GM23338 (cell line): Measurements from ENCODE around the gene DNAH8. TPM values are rescaled to one million over a fixed set of nuclear protein-coding genes. Genes with fewer than 3 reads are reported as not detected.

Experiments
- ATAC-seq: fragments of 200-7000 bp; cut with Tn5 transposase; 3 replicates; pipeline ENCODE4 v1.9.1; 2020
- DNase-seq: peaks from one replicate; pipeline ENCODE4 v3.0.0-alpha.2; 2015; ENCODE audit warnings: low spot score
- H2AFZ ChIP-seq: fragments of 200-600 bp; sonication (generic); 2 replicates; pipeline ENCODE4 v1.8.0; 2016; ENCODE audit warnings: antibody characterized with exemption, mild to moderate bottlenecking, moderate library complexity
- H3F3A ChIP-seq: fragments of 200-600 bp; sonication (generic); replicated peaks from 2 replicates; pipeline ENCODE4 v1.8.0; 2017; ENCODE audit warnings: antibody characterized with exemption, mixed run types, low read depth
- H3K27ac ChIP-seq: fragments of 200-600 bp; sonication (generic); 2 replicates; pipeline ENCODE4 v1.6.1; 2016; ENCODE audit warnings: low read depth
- H3K27me3 ChIP-seq: fragments of 200-600 bp; sonication (generic); 2 replicates; pipeline ENCODE4 v1.8.0; 2016; ENCODE audit warnings: mild to moderate bottlenecking, mixed run types, moderate library complexity; ENCODE audit not compliant: insufficient read depth
- H3K36me3 ChIP-seq: fragments of 200-600 bp; sonication (generic); 2 replicates; pipeline ENCODE4 v1.8.0; 2016; ENCODE audit warnings: mild to moderate bottlenecking; ENCODE audit not compliant: insufficient read depth
- H3K4me1 ChIP-seq: fragments of 200-600 bp; sonication (generic); 2 replicates; pipeline ENCODE4 v1.8.0; 2016; ENCODE audit warnings: mild to moderate bottlenecking, moderate library complexity; ENCODE audit not compliant: insufficient read depth
- H3K4me2 ChIP-seq: fragments of 200-600 bp; sonication (generic); 2 replicates; pipeline ENCODE4 v1.7.1; 2017; ENCODE audit warnings: mixed run types
- H3K4me3 ChIP-seq: fragments of 200-600 bp; sonication (generic); 2 replicates; pipeline ENCODE4 v1.6.1; 2016; ENCODE audit warnings: mixed run types
- H3K79me2 ChIP-seq: fragments of 200-600 bp; sonication (generic); replicated peaks from 2 replicates; pipeline ENCODE4 v1.8.0; 2017; ENCODE audit warnings: mild to moderate bottlenecking; ENCODE audit not compliant: insufficient read depth
- H3K9me2 ChIP-seq: fragments of 200-600 bp; sonication (generic); 2 replicates; pipeline ENCODE4 v1.8.0; 2017; ENCODE audit not compliant: insufficient read depth
- H4K20me1 ChIP-seq: fragments of 200-600 bp; sonication (generic); replicated peaks from 2 replicates; pipeline ENCODE4 v1.8.0; 2017; ENCODE audit warnings: mild to moderate bottlenecking; ENCODE audit not compliant: insufficient read depth
- H3K27ac Mint-ChIP-seq: 2 replicates; pipeline ENCODE4 v1.8.0; 2020; ENCODE audit warnings: inconsistent platforms, mild to moderate bottlenecking, moderate library complexity, mixed read lengths
- H3K27me3 Mint-ChIP-seq: 3 replicates; pipeline ENCODE4 v1.8.0; 2022; ENCODE audit warnings: low read depth, mild to moderate bottlenecking, moderate library complexity, mixed read lengths, inconsistent platforms; ENCODE audit not compliant: insufficient read depth, poor library complexity
- H3K36me3 Mint-ChIP-seq: 3 replicates; pipeline ENCODE4 v1.8.0; 2021; ENCODE audit warnings: low read depth, mild to moderate bottlenecking, inconsistent platforms, moderate library complexity, mixed read lengths
- H3K4me1 Mint-ChIP-seq: 3 replicates; pipeline ENCODE4 v1.8.0; 2020; ENCODE audit warnings: mild to moderate bottlenecking, inconsistent platforms, mixed read lengths
- H3K4me3 Mint-ChIP-seq: 3 replicates; pipeline ENCODE4 v1.8.0; 2021; ENCODE audit warnings: moderate library complexity, mild to moderate bottlenecking, inconsistent platforms, mixed read lengths
- H3K9me3 Mint-ChIP-seq: 3 replicates; pipeline ENCODE4 v1.8.0; 2020; ENCODE audit warnings: moderate library complexity, mild to moderate bottlenecking, inconsistent platforms, mixed read lengths
- CREB1 ChIP-seq: fragments of 250-450 bp; sonication (Bioruptor Pico); IDR thresholded peaks from 2 replicates; pipeline ENCODE4 v1.5.0; 2020; ENCODE audit warnings: low read depth, mild to moderate bottlenecking, moderate library complexity
- EZH2 ChIP-seq: fragments of 200-600 bp; sonication (generic); IDR thresholded peaks from one replicate; pipeline ENCODE4 v1.8.0; 2017; ENCODE audit warnings: antibody characterized with exemption, mild to moderate bottlenecking, low read depth; ENCODE audit not compliant: unreplicated experiment
- EZH2phosphoT487 ChIP-seq: fragments of 200-600 bp; sonication (generic); IDR thresholded peaks from one replicate; pipeline ENCODE4 v1.8.1; 2018; ENCODE audit warnings: antibody characterized with exemption; ENCODE audit not compliant: unreplicated experiment
- JUNB ChIP-seq: IDR thresholded peaks from one replicate; pipeline ENCODE4 v1.6.1; 2016; ENCODE audit warnings: antibody characterized with exemption; ENCODE audit not compliant: unreplicated experiment
- NANOG ChIP-seq: IDR thresholded peaks from 2 replicates; pipeline ENCODE4 v1.6.1; 2016; ENCODE audit warnings: antibody characterized with exemption, borderline replicate concordance
- POLR2AphosphoS5 ChIP-seq: IDR thresholded peaks from 2 replicates; pipeline ENCODE4 v1.6.1; 2016; ENCODE audit warnings: antibody characterized with exemption, low read depth
- REST ChIP-seq: IDR thresholded peaks from one replicate; pipeline ENCODE4 v1.6.1; 2018; ENCODE audit warnings: antibody characterized with exemption; ENCODE audit not compliant: unreplicated experiment
- STAT1 ChIP-seq: IDR thresholded peaks from one replicate; pipeline ENCODE4 v1.6.1; 2016; ENCODE audit warnings: antibody characterized with exemption; ENCODE audit not compliant: unreplicated experiment
- ZNF114 ChIP-seq: fragments of 250-450 bp; sonication (Bioruptor Pico); IDR thresholded peaks from 2 replicates; pipeline ENCODE4 v1.5.0; 2020; ENCODE audit warnings: mild to moderate bottlenecking, moderate library complexity
- polyA plus RNA-seq: library from polyadenylated mRNA; unstranded; fragments of >200 nt; fragmentation: Nextera tagmentation; extraction: Ambion mirVana; gene quantifications from 2 replicates; pipeline ENCODE4 v1.2.1, GENCODE V29; 2016
- total RNA-seq: library from RNA; depleted of rRNA; stranded (reverse); fragments of >200 nt; shearing (Covaris generic); gene quantifications from 2 replicates; pipeline ENCODE4 v1.2.3, GENCODE V29; 2014
- TF ChIP-seq, protein P1 (sequence below): IDR thresholded peaks from 2 replicates; pipeline ENCODE4 v1.6.1; 2016; ENCODE audit warnings: antibody characterized with exemption
- TF ChIP-seq, protein P2 (sequence below): fragments of 250-450 bp; sonication (Bioruptor Pico); IDR thresholded peaks from 2 replicates; pipeline ENCODE4 v1.5.0; 2020; ENCODE audit warnings: mild to moderate bottlenecking, moderate library complexity
- TF ChIP-seq, protein P3 (sequence below), 2 experiments: fragments of 200-600 bp in 1 of 2; sonication (generic) in 1 of 2; conservative IDR thresholded peaks; 2 replicates each; pipeline versions ENCODE4 v1.5.1 to v1.6.1; 2016 to 2017; ENCODE audit warnings: antibody characterized with exemption in 2 of 2, low read depth in 2 of 2, mild to moderate bottlenecking in 2 of 2, moderate library complexity in 1 of 2

Gene DNAH8
- total and polyA plus RNA-seq, 2 experiments from 2014 or later = 0.02 TPM; not detected in 1

- peaks cover 8% of the 10 kb centered on the region; the same call in 2 of the 3 replicates for H3K4me1 Mint-ChIP-seq
- no peaks in the 10 kb centered on the region for H3K27me3 Mint-ChIP-seq
- H3K4me3 ChIP-seq = no peak overlapping the region
- H4K20me1 ChIP-seq = no peaks in the 10 kb centered on the region
- H3K27me3 ChIP-seq = no peaks in the 10 kb centered on the region
- 0 out of 2 replicates have a peak, but pooled peaks cover 5% of the 10 kb centered on the region for H3K9me2 ChIP-seq
- peaks cover 5% of the 10 kb centered on the region; the same call in 1 of the 3 replicates for H3K9me3 Mint-ChIP-seq
- no peak for ATAC-seq
- no peak overlapping the region for H3K27ac Mint-ChIP-seq
- no peaks in the 10 kb centered on the region for H3K36me3 Mint-ChIP-seq
- peaks cover 5% of the 10 kb centered on the region; the same call in 1 of the 2 replicates for H3K4me1 ChIP-seq
- no peaks in the 10 kb centered on the region; the same call in 1 of the 2 replicates for H3K36me3 ChIP-seq
- no peak overlapping the region for H3K4me2 ChIP-seq
- H3K27ac ChIP-seq = no peak overlapping the region
- no peak overlapping the region for H2AFZ ChIP-seq
- H3F3A ChIP-seq = no peaks in the 10 kb centered on the region
- no peak overlapping the region for H3K4me3 Mint-ChIP-seq
- no peaks in the 10 kb centered on the region for H3K79me2 ChIP-seq
- TF ChIP-seq REST (no peak), EZH2 (no peak), CREB1 (CRISPR knock-in tag) (no peak), NANOG (no peak), STAT1 (no peak), ZNF114 (CRISPR knock-in tag) (no peak), JUNB (no peak), EZH2phosphoT487 (no peak), POLR2AphosphoS5 (no peak)
- TF ChIP-seq, protein P1, sequence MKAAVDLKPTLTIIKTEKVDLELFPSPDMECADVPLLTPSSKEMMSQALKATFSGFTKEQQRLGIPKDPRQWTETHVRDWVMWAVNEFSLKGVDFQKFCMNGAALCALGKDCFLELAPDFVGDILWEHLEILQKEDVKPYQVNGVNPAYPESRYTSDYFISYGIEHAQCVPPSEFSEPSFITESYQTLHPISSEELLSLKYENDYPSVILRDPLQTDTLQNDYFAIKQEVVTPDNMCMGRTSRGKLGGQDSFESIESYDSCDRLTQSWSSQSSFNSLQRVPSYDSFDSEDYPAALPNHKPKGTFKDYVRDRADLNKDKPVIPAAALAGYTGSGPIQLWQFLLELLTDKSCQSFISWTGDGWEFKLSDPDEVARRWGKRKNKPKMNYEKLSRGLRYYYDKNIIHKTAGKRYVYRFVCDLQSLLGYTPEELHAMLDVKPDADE = no peak
- TF ChIP-seq, protein P2, sequence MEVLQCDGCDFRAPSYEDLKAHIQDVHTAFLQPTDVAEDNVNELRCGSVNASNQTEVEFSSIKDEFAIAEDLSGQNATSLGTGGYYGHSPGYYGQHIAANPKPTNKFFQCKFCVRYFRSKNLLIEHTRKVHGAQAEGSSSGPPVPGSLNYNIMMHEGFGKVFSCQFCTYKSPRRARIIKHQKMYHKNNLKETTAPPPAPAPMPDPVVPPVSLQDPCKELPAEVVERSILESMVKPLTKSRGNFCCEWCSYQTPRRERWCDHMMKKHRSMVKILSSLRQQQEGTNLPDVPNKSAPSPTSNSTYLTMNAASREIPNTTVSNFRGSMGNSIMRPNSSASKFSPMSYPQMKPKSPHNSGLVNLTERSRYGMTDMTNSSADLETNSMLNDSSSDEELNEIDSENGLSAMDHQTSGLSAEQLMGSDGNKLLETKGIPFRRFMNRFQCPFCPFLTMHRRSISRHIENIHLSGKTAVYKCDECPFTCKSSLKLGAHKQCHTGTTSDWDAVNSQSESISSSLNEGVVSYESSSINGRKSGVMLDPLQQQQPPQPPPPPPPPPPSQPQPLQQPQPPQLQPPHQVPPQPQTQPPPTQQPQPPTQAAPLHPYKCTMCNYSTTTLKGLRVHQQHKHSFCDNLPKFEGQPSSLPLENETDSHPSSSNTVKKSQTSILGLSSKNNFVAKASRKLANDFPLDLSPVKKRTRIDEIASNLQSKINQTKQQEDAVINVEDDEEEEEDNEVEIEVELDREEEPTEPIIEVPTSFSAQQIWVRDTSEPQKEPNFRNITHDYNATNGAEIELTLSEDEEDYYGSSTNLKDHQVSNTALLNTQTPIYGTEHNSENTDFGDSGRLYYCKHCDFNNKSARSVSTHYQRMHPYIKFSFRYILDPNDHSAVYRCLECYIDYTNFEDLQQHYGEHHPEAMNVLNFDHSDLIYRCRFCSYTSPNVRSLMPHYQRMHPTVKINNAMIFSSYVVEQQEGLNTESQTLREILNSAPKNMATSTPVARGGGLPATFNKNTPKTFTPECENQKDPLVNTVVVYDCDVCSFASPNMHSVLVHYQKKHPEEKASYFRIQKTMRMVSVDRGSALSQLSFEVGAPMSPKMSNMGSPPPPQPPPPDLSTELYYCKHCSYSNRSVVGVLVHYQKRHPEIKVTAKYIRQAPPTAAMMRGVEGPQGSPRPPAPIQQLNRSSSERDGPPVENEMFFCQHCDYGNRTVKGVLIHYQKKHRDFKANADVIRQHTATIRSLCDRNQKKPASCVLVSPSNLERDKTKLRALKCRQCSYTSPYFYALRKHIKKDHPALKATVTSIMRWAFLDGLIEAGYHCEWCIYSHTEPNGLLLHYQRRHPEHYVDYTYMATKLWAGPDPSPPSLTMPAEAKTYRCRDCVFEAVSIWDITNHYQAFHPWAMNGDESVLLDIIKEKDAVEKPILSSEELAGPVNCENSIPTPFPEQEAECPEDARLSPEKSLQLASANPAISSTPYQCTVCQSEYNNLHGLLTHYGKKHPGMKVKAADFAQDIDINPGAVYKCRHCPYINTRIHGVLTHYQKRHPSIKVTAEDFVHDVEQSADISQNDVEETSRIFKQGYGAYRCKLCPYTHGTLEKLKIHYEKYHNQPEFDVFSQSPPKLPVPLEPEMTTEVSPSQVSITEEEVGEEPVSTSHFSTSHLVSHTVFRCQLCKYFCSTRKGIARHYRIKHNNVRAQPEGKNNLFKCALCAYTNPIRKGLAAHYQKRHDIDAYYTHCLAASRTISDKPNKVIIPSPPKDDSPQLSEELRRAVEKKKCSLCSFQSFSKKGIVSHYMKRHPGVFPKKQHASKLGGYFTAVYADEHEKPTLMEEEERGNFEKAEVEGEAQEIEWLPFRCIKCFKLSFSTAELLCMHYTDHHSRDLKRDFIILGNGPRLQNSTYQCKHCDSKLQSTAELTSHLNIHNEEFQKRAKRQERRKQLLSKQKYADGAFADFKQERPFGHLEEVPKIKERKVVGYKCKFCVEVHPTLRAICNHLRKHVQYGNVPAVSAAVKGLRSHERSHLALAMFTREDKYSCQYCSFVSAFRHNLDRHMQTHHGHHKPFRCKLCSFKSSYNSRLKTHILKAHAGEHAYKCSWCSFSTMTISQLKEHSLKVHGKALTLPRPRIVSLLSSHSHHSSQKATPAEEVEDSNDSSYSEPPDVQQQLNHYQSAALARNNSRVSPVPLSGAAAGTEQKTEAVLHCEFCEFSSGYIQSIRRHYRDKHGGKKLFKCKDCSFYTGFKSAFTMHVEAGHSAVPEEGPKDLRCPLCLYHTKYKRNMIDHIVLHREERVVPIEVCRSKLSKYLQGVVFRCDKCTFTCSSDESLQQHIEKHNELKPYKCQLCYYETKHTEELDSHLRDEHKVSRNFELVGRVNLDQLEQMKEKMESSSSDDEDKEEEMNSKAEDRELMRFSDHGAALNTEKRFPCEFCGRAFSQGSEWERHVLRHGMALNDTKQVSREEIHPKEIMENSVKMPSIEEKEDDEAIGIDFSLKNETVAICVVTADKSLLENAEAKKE = no peak
- TF ChIP-seq, protein P3, sequence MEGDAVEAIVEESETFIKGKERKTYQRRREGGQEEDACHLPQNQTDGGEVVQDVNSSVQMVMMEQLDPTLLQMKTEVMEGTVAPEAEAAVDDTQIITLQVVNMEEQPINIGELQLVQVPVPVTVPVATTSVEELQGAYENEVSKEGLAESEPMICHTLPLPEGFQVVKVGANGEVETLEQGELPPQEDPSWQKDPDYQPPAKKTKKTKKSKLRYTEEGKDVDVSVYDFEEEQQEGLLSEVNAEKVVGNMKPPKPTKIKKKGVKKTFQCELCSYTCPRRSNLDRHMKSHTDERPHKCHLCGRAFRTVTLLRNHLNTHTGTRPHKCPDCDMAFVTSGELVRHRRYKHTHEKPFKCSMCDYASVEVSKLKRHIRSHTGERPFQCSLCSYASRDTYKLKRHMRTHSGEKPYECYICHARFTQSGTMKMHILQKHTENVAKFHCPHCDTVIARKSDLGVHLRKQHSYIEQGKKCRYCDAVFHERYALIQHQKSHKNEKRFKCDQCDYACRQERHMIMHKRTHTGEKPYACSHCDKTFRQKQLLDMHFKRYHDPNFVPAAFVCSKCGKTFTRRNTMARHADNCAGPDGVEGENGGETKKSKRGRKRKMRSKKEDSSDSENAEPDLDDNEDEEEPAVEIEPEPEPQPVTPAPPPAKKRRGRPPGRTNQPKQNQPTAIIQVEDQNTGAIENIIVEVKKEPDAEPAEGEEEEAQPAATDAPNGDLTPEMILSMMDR (conservative IDR thresholded peaks at IDR 0.05; ENCODE audit: low read depth in 2 of 2) = no peak
- no peak for DNase-seq
Observed at GRCh38 chr6:38762848-38763247, 47.7 kb downstream of the DNAH8 start.
